HG03565 (cell line): ENCODE measurements around the gene RGN.
"Not testable (repeated sequence)": the region's sequence is repeated elsewhere in the genome, so short reads cannot be mapped to it uniquely, and the experiment has no call there.

Source experiments
- ATAC-seq: cut with Tn5 transposase; IDR thresholded peaks from one replicate; pipeline ENCODE4 v1.9.1; 2021; ENCODE audit warnings: mild to moderate bottlenecking, moderate library complexity; ENCODE audit not compliant: unreplicated experiment

RGN gene

GRCh38 chrX:47116551-47117110 is 38.4 kb downstream of the RGN start:
- ATAC-seq = not testable (repeated sequence)

- not testable (repeated sequence) for ATAC-seq
These were observed 46.2 kb downstream of the RGN start for GRCh38 chrX:47124466-47124865.

GRCh38 chrX:47129157-47129898 is 51.1 kb downstream of the RGN start:
- ATAC-seq = peak; percentile 94

- no peak for ATAC-seq
These were observed 51.7 kb downstream of the RGN start for GRCh38 chrX:47129899-47130358.

GRCh38 chrX:47133493-47133892 is 55.2 kb downstream of the RGN start:
- ATAC-seq = no peak

- not testable (repeated sequence) for ATAC-seq
These were observed 57.4 kb downstream of the RGN start for GRCh38 chrX:47135650-47136049.

- ATAC-seq = no peak
These were observed 59.9 kb downstream of the RGN start for GRCh38 chrX:47138171-47138570.
